Uterus (tissue), 2 donors: Measurements from ENCODE around the gene SULT2B1.

Experiments
- POLR2A ChIP-seq, 2 donors: fragments of 450-650 bp; IDR thresholded peaks; one replicate each; pipeline ENCODE4 v1.6.1; 2016; ENCODE audit warnings: antibody characterized with exemption in 2 of 2, mild to moderate bottlenecking in 1 of 2, moderate library complexity in 1 of 2
- TF ChIP-seq, protein P1 (sequence below), 4 experiments: fragments of 200-600 bp in 2 of 4; fragments of 450-650 bp in 2 of 4; sonication (generic) in 2 of 4; IDR thresholded peaks; one replicate each; pipeline ENCODE4 v1.5.1; 2016 to 2019; ENCODE audit warnings: antibody characterized with exemption in 4 of 4, mild to moderate bottlenecking in 2 of 4, moderate library complexity in 1 of 4

- TF ChIP-seq, protein P1, sequence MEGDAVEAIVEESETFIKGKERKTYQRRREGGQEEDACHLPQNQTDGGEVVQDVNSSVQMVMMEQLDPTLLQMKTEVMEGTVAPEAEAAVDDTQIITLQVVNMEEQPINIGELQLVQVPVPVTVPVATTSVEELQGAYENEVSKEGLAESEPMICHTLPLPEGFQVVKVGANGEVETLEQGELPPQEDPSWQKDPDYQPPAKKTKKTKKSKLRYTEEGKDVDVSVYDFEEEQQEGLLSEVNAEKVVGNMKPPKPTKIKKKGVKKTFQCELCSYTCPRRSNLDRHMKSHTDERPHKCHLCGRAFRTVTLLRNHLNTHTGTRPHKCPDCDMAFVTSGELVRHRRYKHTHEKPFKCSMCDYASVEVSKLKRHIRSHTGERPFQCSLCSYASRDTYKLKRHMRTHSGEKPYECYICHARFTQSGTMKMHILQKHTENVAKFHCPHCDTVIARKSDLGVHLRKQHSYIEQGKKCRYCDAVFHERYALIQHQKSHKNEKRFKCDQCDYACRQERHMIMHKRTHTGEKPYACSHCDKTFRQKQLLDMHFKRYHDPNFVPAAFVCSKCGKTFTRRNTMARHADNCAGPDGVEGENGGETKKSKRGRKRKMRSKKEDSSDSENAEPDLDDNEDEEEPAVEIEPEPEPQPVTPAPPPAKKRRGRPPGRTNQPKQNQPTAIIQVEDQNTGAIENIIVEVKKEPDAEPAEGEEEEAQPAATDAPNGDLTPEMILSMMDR (IDR thresholded peaks at IDR 0.05): no peak
- no peak for TF ChIP-seq POLR2A (IDR thresholded peaks at IDR 0.05)
These were observed 64.1 kb downstream of the SULT2B1 start for GRCh38 chr19:48616041-48616436.
